MM.1S (cell line): ENCODE results near the gene KIRREL3.

Experiments
- DNase-seq: peaks from one replicate; pipeline ENCODE4 v3.0.0-alpha.2; 2015
- H2AFZ ChIP-seq: fragments of 300-600 bp; sonication (generic); 2 replicates; pipeline ENCODE4 v1.6.0; 2016; ENCODE audit warnings: antibody characterized with exemption, low read length
- H3F3A ChIP-seq: fragments of 300-600 bp; sonication (generic); 2 replicates; pipeline ENCODE4 v1.6.1; 2016; ENCODE audit warnings: mild to moderate bottlenecking, antibody characterized with exemption, low read length, moderate library complexity, mixed read lengths; ENCODE audit not compliant: insufficient read depth
- H3K27ac ChIP-seq: fragments of 300-600 bp; sonication (generic); 2 replicates; pipeline ENCODE4 v1.5.1; 2016; ENCODE audit warnings: mild to moderate bottlenecking, low read length
- H3K27me3 ChIP-seq: fragments of 300-600 bp; sonication (generic); replicated peaks from 2 replicates; pipeline ENCODE4 v1.6.0; 2016; ENCODE audit warnings: low read length; ENCODE audit not compliant: insufficient read depth
- H3K36me3 ChIP-seq: fragments of 300-600 bp; sonication (generic); replicated peaks from 2 replicates; pipeline ENCODE4 v1.6.1; 2016; ENCODE audit warnings: mild to moderate bottlenecking, low read length, mixed read lengths; ENCODE audit not compliant: insufficient read depth
- H3K4me1 ChIP-seq: fragments of 300-600 bp; sonication (generic); 2 replicates; pipeline ENCODE4 v1.6.1; 2016; ENCODE audit warnings: low read length, mixed read lengths
- H3K4me2 ChIP-seq: fragments of 300-600 bp; sonication (generic); 2 replicates; pipeline ENCODE4 v1.6.0; 2016; ENCODE audit warnings: low read depth, low read length
- H3K4me3 ChIP-seq: fragments of 300-600 bp; sonication (generic); 2 replicates; pipeline ENCODE4 v1.5.1; 2016; ENCODE audit warnings: low read length, mixed read lengths
- H3K79me2 ChIP-seq: fragments of 300-600 bp; sonication (generic); 2 replicates; pipeline ENCODE4 v1.6.1; 2016; ENCODE audit warnings: mixed run types, low read length, mixed read lengths
- H3K9ac ChIP-seq: fragments of 300-600 bp; sonication (generic); 2 replicates; pipeline ENCODE4 v1.6.1; 2016; ENCODE audit warnings: low read length, mixed read lengths
- H3K9me2 ChIP-seq: fragments of 300-600 bp; sonication (generic); replicated peaks from 2 replicates; pipeline ENCODE4 v1.6.1; 2016; ENCODE audit warnings: mild to moderate bottlenecking, low read length, mixed read lengths; ENCODE audit not compliant: insufficient read depth
- H3K9me3 ChIP-seq: fragments of 300-600 bp; sonication (generic); replicated peaks from 2 replicates; pipeline ENCODE4 v1.6.1; 2016; ENCODE audit warnings: mild to moderate bottlenecking, low read length, mixed read lengths; ENCODE audit not compliant: insufficient read depth
- H4K20me1 ChIP-seq: fragments of 300-600 bp; sonication (generic); 2 replicates; pipeline ENCODE4 v1.6.1; 2016; ENCODE audit warnings: mild to moderate bottlenecking, low read length, moderate library complexity, mixed read lengths; ENCODE audit not compliant: insufficient read depth
- EZH2 ChIP-seq: fragments of 300-600 bp; sonication (generic); optimal IDR thresholded peaks from 2 replicates; pipeline ENCODE3; 2017; ENCODE audit warnings: low read depth, mild to moderate bottlenecking, antibody characterized with exemption, low read length, mixed read lengths
- EZH2phosphoT487 ChIP-seq: fragments of 300-600 bp; sonication (generic); IDR thresholded peaks from 2 replicates; pipeline ENCODE4 v1.6.1; 2018; ENCODE audit warnings: antibody characterized with exemption, low read length
- TF ChIP-seq, protein P1 (sequence below): fragments of 300-600 bp; sonication (generic); IDR thresholded peaks from 2 replicates; pipeline ENCODE4 v1.5.1; 2016; ENCODE audit warnings: antibody characterized with exemption, low read length, mixed read lengths

Gene KIRREL3

DNA sequence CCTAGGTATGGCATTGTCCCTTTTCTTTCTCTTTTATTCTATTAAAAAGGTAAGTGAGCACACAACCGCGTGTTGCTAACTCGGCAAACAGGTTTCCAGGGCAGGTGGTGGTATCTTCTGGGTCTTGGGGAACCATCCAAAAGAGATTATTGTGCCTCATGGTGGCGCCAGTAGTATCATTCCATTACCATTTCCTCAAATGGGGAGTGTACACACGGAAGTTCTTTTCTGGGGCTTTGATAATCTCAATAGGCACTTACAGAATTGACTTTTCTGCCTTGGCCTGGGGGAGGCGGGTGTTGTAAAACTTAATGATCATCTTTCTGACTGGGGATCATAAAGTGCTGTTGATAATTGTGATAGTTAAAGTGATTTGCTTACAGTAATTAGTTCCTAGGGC, 234.1 kb downstream of the KIRREL3 start:
- Histone ChIP-seq H3K9me3 (no peaks in the 10 kb centered on the region), H3K4me3 (no peak overlapping the region), H3K9ac (no peak overlapping the region), H3K27me3 (no peaks in the 10 kb centered on the region), H3K4me1 (no peaks in the 10 kb centered on the region), H2AFZ (no peak overlapping the region), H3F3A (no peaks in the 10 kb centered on the region), H3K36me3 (no peaks in the 10 kb centered on the region), H3K9me2 (no peaks in the 10 kb centered on the region), H3K79me2 (no peaks in the 10 kb centered on the region), H3K4me2 (no peak overlapping the region), H4K20me1 (no peaks in the 10 kb centered on the region), H3K27ac (no peak overlapping the region)
- no peak for TF ChIP-seq EZH2
- TF ChIP-seq EZH2phosphoT487: no peak
- TF ChIP-seq, protein P1, sequence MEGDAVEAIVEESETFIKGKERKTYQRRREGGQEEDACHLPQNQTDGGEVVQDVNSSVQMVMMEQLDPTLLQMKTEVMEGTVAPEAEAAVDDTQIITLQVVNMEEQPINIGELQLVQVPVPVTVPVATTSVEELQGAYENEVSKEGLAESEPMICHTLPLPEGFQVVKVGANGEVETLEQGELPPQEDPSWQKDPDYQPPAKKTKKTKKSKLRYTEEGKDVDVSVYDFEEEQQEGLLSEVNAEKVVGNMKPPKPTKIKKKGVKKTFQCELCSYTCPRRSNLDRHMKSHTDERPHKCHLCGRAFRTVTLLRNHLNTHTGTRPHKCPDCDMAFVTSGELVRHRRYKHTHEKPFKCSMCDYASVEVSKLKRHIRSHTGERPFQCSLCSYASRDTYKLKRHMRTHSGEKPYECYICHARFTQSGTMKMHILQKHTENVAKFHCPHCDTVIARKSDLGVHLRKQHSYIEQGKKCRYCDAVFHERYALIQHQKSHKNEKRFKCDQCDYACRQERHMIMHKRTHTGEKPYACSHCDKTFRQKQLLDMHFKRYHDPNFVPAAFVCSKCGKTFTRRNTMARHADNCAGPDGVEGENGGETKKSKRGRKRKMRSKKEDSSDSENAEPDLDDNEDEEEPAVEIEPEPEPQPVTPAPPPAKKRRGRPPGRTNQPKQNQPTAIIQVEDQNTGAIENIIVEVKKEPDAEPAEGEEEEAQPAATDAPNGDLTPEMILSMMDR: no peak
- no peak for DNase-seq

DNA sequence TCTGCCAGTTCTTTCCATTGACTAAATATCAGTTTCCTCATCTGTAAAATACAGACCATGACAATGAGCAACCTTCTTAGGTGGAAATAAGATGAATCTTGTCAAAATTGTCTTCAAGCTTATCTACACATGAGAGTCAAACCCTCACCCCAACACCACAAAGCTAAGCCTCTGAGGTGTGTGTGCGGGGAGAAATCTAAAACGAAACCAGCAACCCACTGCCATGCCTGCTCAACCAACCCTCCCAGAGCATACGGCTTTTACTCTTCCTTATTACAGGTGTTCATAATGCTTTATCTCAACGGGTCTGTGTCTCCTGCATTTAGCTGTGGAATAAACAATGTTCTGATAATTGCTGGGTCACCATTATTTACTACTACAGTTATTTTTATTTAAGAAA, 235.4 kb downstream of the KIRREL3 start:
- Histone ChIP-seq H4K20me1 (no peaks in the 10 kb centered on the region), H3F3A (no peaks in the 10 kb centered on the region), H3K4me3 (no peak overlapping the region), H3K9ac (no peak overlapping the region), H2AFZ (no peak overlapping the region), H3K36me3 (no peaks in the 10 kb centered on the region), H3K27ac (no peak overlapping the region), H3K27me3 (no peaks in the 10 kb centered on the region), H3K4me1 (no peaks in the 10 kb centered on the region), H3K4me2 (no peak overlapping the region), H3K9me2 (no peaks in the 10 kb centered on the region), H3K9me3 (no peaks in the 10 kb centered on the region), H3K79me2 (no peaks in the 10 kb centered on the region)
- DNase-seq: no peak
- no peak for TF ChIP-seq EZH2phosphoT487
- TF ChIP-seq, protein P1: no peak
- TF ChIP-seq EZH2: no peak

DNA sequence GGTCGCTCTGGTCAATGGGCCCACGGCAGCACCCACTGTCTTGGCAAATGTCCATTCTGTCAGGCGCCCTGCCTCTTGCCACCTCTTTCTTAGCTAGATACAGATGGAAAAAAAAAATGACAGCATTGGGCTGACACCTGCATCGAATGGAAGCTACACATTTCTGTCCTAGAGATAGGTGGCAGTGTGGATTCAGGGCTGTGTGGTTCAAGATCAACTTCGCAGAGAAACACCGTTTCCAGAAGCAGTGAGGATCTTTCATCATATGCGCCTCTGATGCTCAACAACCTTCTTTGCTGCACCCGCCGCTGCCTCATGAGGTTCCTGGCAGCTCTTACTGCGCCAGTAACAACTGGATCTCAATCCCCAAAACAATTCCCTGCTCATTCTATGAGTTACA, 236.3 kb downstream of the KIRREL3 start:
- H3K27me3 ChIP-seq: no peaks in the 10 kb centered on the region
- no peaks in the 10 kb centered on the region for H3K79me2 ChIP-seq
- DNase-seq: no peak
- H3K27ac ChIP-seq: no peak overlapping the region
- H3K4me3 ChIP-seq: no peak overlapping the region
- H2AFZ ChIP-seq: no peak overlapping the region
- TF ChIP-seq, protein P1: no peak
- TF ChIP-seq EZH2phosphoT487: no peak
- TF ChIP-seq EZH2: no peak
- no peaks in the 10 kb centered on the region for H3K9me3 ChIP-seq
- H3K36me3 ChIP-seq: no peaks in the 10 kb centered on the region
- no peaks in the 10 kb centered on the region for H3K4me1 ChIP-seq
- H3F3A ChIP-seq: no peaks in the 10 kb centered on the region
- H3K4me2 ChIP-seq: no peak overlapping the region
- no peaks in the 10 kb centered on the region for H3K9me2 ChIP-seq
- H4K20me1 ChIP-seq: no peaks in the 10 kb centered on the region
- H3K9ac ChIP-seq: no peak overlapping the region
